BJ (cell line): ENCODE data around the gene DCP2. TPM values are rescaled to one million over a fixed set of nuclear protein-coding genes. Genes with fewer than 3 reads are reported as not detected.

Experiments used
- CTCF ChIA-PET: fragments of 350-600 bp; formaldehyde crosslinking; extraction: SDS; loops from one replicate; lab custom pipeline; 2021; ENCODE audit warnings: antibody characterized with exemption, inconsistent platforms; lab: Yijun Ruan, JAX
- POLR2A ChIA-PET: fragments of 300-600 bp; sonication (Branson Sonifier 250); formaldehyde crosslinking; extraction: SDS; loops from one replicate; lab custom pipeline; 2021; ENCODE audit warnings: antibody characterized with exemption; lab: Charles Lee
- DNase-seq: peaks from one replicate; pipeline ENCODE4 v3.0.0-alpha.2; 2011; ENCODE audit warnings: low read depth
- H3K27me3 ChIP-seq: 2 replicates; pipeline ENCODE4 v1.6.0; 2011; ENCODE audit warnings: low read length; ENCODE audit not compliant: control insufficient read depth, insufficient read depth
- H3K36me3 ChIP-seq: 2 replicates; pipeline ENCODE4 v1.5.1; 2011; ENCODE audit warnings: low read length; ENCODE audit not compliant: control insufficient read depth, insufficient read depth
- H3K4me3 ChIP-seq: 2 replicates; pipeline ENCODE4 v1.5.1; 2011; ENCODE audit warnings: low read depth, mild to moderate bottlenecking, control low read depth, low read length
- CTCF ChIP-seq: IDR thresholded peaks from 2 replicates; pipeline ENCODE4 v1.5.1; 2011; ENCODE audit warnings: low read depth, mild to moderate bottlenecking, control low read depth, inconsistent platforms, low read length, moderate library complexity; ENCODE audit not compliant: insufficient read depth
- polyA plus RNA-seq: library from polyadenylated mRNA; depleted of rRNA; stranded (reverse); fragments of >200 nt; gene quantifications from 2 replicates; pipeline ENCODE4 v1.2.3, GENCODE V29; 2011

The DCP2 gene
- polyA plus RNA-seq, 1 experiment = 6.4 TPM

GRCh38 chr5:113017881-113018635, 41.5 kb downstream of the DCP2 start:
- H3K36me3 ChIP-seq = peaks cover 4% of the 10 kb centered on the region
- H3K27me3 ChIP-seq = no peaks in the 10 kb centered on the region
- H3K4me3 ChIP-seq = no peak overlapping the region
- TF ChIP-seq CTCF = no peak
- no peak for DNase-seq
- ChIA-PET CTCF (no interaction called here), POLR2A (no interaction called here)

GRCh38 chr5:113020461-113021273, 44.1 kb downstream of the DCP2 start:
- POLR2A ChIA-PET = no interaction called here

GRCh38 chr5:113022661-113023060, 46.1 kb downstream of the DCP2 start:
- peaks cover 7% of the 10 kb centered on the region for H3K36me3 ChIP-seq
- ChIA-PET CTCF (no interaction called here), POLR2A (no interaction called here)
- TF ChIP-seq CTCF = no peak
- H3K4me3 ChIP-seq = no peak overlapping the region
- no peak for DNase-seq
- no peaks in the 10 kb centered on the region for H3K27me3 ChIP-seq

More at GRCh38 chr5:113020461-113021273, 44.1 kb downstream of the DCP2 start:
- CTCF ChIA-PET = interaction anchor here (0.7 to 1.6 kb wide), 3 partner anchors 9 to 24 kb away, joined by 3 to 7 read pairs (median 3); no protein-coding TSS in a partner anchor
- peaks cover 2% of the 10 kb centered on the region; the same call in 1 of the 2 replicates for H3K36me3 ChIP-seq
- H3K4me3 ChIP-seq = no peak overlapping the region
- no peak for TF ChIP-seq CTCF
- H3K27me3 ChIP-seq = no peaks in the 10 kb centered on the region
- DNase-seq = no peak

- H3K36me3 ChIP-seq = peaks cover 9% of the 10 kb centered on the region
- no peaks in the 10 kb centered on the region for H3K27me3 ChIP-seq
- DNase-seq = no peak
- ChIA-PET CTCF (interaction anchor here (0.7 kb wide), 1 partner anchor 307 kb away, joined by 3 read pairs; no protein-coding TSS in a partner anchor), POLR2A (interaction anchor here (0.8 kb wide), 1 partner anchor 9 kb away, joined by 4 read pairs; no protein-coding TSS in a partner anchor)
- no peak for TF ChIP-seq CTCF
- no peak overlapping the region for H3K4me3 ChIP-seq
These were observed 47.6 kb downstream of the DCP2 start for GRCh38 chr5:113024076-113024697.

GRCh38 chr5:113025596-113025995, 49.0 kb downstream of the DCP2 start:
- TF ChIP-seq CTCF = no peak
- Histone ChIP-seq H3K27me3 (no peaks in the 10 kb centered on the region), H3K36me3 (peaks cover 9% of the 10 kb centered on the region), H3K4me3 (no peak overlapping the region)
- POLR2A ChIA-PET = no interaction called here
- DNase-seq = no peak
- CTCF ChIA-PET = interaction anchor here (0.5 to 1.7 kb wide), 4 partner anchors 13 to 552 kb away, joined by 3 to 5 read pairs (median 4); no protein-coding TSS in a partner anchor
